Activated T-cell treated with anti-CD3 and anti-CD28 coated beads, Interleukin-2, amount 50 U/mL, for 48 hours (primary cell): Measurements from ENCODE around the gene NAA16.
A peak's percentile ranks its signal among the peaks of the same experiment; 100 is the strongest.
"Not testable (repeated sequence)": the region's sequence is repeated elsewhere in the genome, so short reads cannot be mapped to it uniquely, and the experiment has no call there.

ENCODE experiments used
- DNase-seq, 2 experiments: peaks; one replicate each; pipeline ENCODE4 v3.0.0-alpha.2; 2020

NAA16 gene

GRCh38 chr13:41306271-41307145 is 4.6 kb upstream of the NAA16 start:
- DNase-seq = no peak

GRCh38 chr13:41307884-41308640 is 3.0 kb upstream of the NAA16 start:
- DNase-seq = no peak

- peak; percentile 63 to 73 for DNase-seq
These were observed 524 bp downstream of the NAA16 start for GRCh38 chr13:41311406-41312175.

- peak in 1 of 2 experiments; percentile 32 for DNase-seq
These were observed 1.1 kb downstream of the NAA16 start for GRCh38 chr13:41312176-41312500.

- no peak for DNase-seq
These were observed 2.0 kb downstream of the NAA16 start for GRCh38 chr13:41313117-41313516.

- DNase-seq = no peak
These were observed 2.7 kb downstream of the NAA16 start for GRCh38 chr13:41313659-41314197.

- DNase-seq = no peak
These were observed 4.5 kb downstream of the NAA16 start for GRCh38 chr13:41315443-41316047.

- DNase-seq = no peak
These were observed 6.2 kb downstream of the NAA16 start for GRCh38 chr13:41317243-41317642.

- DNase-seq = no peak
These were observed 14.7 kb downstream of the NAA16 start for GRCh38 chr13:41325752-41326151.

- no peak for DNase-seq
These were observed 15.6 kb downstream of the NAA16 start for GRCh38 chr13:41326661-41327060.

- DNase-seq = no peak
These were observed 17.1 kb downstream of the NAA16 start for GRCh38 chr13:41327994-41328790.

GRCh38 chr13:41332829-41333228 is 21.8 kb downstream of the NAA16 start:
- DNase-seq = no peak

GRCh38 chr13:41334810-41335209 is 23.7 kb downstream of the NAA16 start:
- DNase-seq = no peak

GRCh38 chr13:41344358-41344757 is 33.3 kb downstream of the NAA16 start:
- DNase-seq = no peak

- no peak for DNase-seq
These were observed 34.3 kb downstream of the NAA16 start for GRCh38 chr13:41345165-41345913.

- DNase-seq = no peak
These were observed 35.0 kb downstream of the NAA16 start for GRCh38 chr13:41345914-41346589.

- peak; percentile 48 to 49 for DNase-seq
These were observed 42.1 kb downstream of the NAA16 start for GRCh38 chr13:41352935-41353840.

- DNase-seq = no peak
These were observed 43.3 kb downstream of the NAA16 start for GRCh38 chr13:41354416-41354815.

GRCh38 chr13:41356385-41356648 is 45.2 kb downstream of the NAA16 start:
- DNase-seq = not testable (repeated sequence)

- peak; percentile 38 to 40 for DNase-seq
These were observed 45.7 kb downstream of the NAA16 start for GRCh38 chr13:41356786-41357185.
